ENCODE results near the gene CADM2. TPM values are rescaled to one million over a fixed set of nuclear protein-coding genes. Genes with fewer than 3 reads are reported as not detected.

The CADM2 gene
- total and polyA plus RNA-seq, 2 donors from 2014 or later, result 0.06 to 0.25 TPM

DNA sequence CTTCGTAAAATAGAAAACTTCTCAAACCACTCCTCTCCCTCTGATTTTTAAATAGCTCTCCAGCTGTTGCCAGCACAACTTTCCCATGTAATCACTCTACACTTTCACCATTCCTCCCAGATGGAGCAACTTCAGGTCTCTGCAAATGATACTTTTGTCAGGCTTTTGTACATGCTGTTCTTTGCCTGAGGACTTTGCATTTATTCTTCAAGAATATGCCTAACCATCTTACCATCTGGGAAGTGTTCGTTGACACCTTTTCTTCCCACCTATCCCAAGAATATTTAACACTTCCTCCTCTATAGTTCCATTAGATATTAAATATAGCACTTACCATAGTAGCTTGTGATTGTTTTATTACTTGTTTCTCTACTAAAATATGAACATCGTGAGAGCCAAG, 703.7 kb downstream of the CADM2 start:
- TF ChIP-seq CTCF (IDR thresholded peaks at IDR 0.05; ENCODE audit: borderline replicate concordance, extremely low read depth, insufficient read depth), result no peak
- FAIRE-seq, result no peak

DNA sequence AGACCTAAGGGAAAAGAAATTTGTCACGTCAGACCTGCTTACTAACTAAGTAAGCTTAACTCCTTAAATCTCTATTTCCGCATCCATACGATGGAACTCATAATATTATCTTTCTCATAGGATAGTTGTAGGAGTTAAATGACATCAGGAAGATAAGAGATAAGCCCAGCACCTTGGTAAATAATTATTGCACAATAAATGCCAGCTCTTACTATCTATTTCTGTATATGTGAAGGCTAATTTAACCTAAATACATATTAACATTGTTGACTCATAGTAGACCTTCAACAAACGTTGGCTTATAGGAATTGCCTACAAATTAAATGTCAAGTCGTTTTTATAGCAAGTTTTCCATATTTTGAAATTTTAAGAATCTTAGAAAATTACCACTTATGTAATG, 709.0 kb downstream of the CADM2 start:
- TF ChIP-seq CTCF (IDR thresholded peaks at IDR 0.05; ENCODE audit: borderline replicate concordance, extremely low read depth, insufficient read depth), result no peak
- Histone ChIP-seq H3K27ac (ENCODE audit: low read depth in 2 of 2, low read length in 2 of 2) (no peak overlapping the region), H3K9ac (ENCODE audit: low read length in 3 of 3) (no peak overlapping the region), H3K4me3 (ENCODE audit: low read length in 3 of 3) (no peak overlapping the region), H3K36me3 (ENCODE audit: control insufficient read depth in 2 of 3, insufficient read depth in 3 of 3, low read length in 3 of 3) (no peaks in the 10 kb centered on the region), H3K27me3 (ENCODE audit: control insufficient read depth, insufficient read depth, low read length) (no peaks in the 10 kb centered on the region), H3K4me1 (ENCODE audit: control insufficient read depth in 2 of 3, insufficient read depth in 2 of 3, low read depth in 1 of 3, low read length in 3 of 3) (no peaks in the 10 kb centered on the region), H3K9me3 (ENCODE audit: control insufficient read depth in 2 of 3, insufficient read depth in 1 of 3, low read length in 3 of 3) (no peaks in the 10 kb centered on the region)
- DNase-seq (no peak), FAIRE-seq (no peak)
- intact Hi-C loops (cut with DNase I), result no loop called here

More for the DNA sequence above, 703.7 kb downstream of the CADM2 start:
- Histone ChIP-seq H3K27ac (ENCODE audit: low read depth in 2 of 2, low read length in 2 of 2) (no peak overlapping the region), H3K9ac (ENCODE audit: low read length in 3 of 3) (no peak overlapping the region), H3K4me3 (ENCODE audit: low read length in 3 of 3) (no peak overlapping the region), H3K36me3 (ENCODE audit: control insufficient read depth in 2 of 3, insufficient read depth in 3 of 3, low read length in 3 of 3) (no peaks in the 10 kb centered on the region), H3K9me3 (ENCODE audit: control insufficient read depth in 2 of 3, insufficient read depth in 1 of 3, low read length in 3 of 3) (no peaks in the 10 kb centered on the region), H3K27me3 (ENCODE audit: control insufficient read depth, insufficient read depth, low read length) (no peaks in the 10 kb centered on the region), H3K4me1 (ENCODE audit: control insufficient read depth in 2 of 3, insufficient read depth in 2 of 3, low read depth in 1 of 3, low read length in 3 of 3) (no peaks in the 10 kb centered on the region)
- intact Hi-C loops (cut with DNase I), result no loop called here
- DNase-seq, result no peak

GRCh38 chr3:85670634-85671205, 711.9 kb downstream of the CADM2 start:
- H3K27ac ChIP-seq (ENCODE audit: low read depth in 2 of 2, low read length in 2 of 2), result no peak overlapping the region
- H3K27me3 ChIP-seq (ENCODE audit: control insufficient read depth, insufficient read depth, low read length), result no peaks in the 10 kb centered on the region
- intact Hi-C loops (cut with DNase I), result no loop called here
- no peak overlapping the region for H3K4me3 ChIP-seq (ENCODE audit: low read length in 3 of 3)
- H3K9me3 ChIP-seq (ENCODE audit: control insufficient read depth in 2 of 3, insufficient read depth in 1 of 3, low read length in 3 of 3), result no peaks in the 10 kb centered on the region
- no peak overlapping the region for H3K9ac ChIP-seq (ENCODE audit: low read length in 3 of 3)
- FAIRE-seq, result no peak
- DNase-seq, result no peak
- no peak for TF ChIP-seq CTCF (IDR thresholded peaks at IDR 0.05; ENCODE audit: borderline replicate concordance, extremely low read depth, insufficient read depth)
- no peaks in the 10 kb centered on the region for H3K4me1 ChIP-seq (ENCODE audit: control insufficient read depth in 2 of 3, insufficient read depth in 2 of 3, low read depth in 1 of 3, low read length in 3 of 3)
- H3K36me3 ChIP-seq (ENCODE audit: control insufficient read depth in 2 of 3, insufficient read depth in 3 of 3, low read length in 3 of 3), result no peaks in the 10 kb centered on the region

GRCh38 chr3:85672761-85673160, 714.0 kb downstream of the CADM2 start:
- FAIRE-seq, result no peak
- no peak overlapping the region for H3K9ac ChIP-seq (ENCODE audit: low read length in 3 of 3)

More at GRCh38 chr3:85672761-85673160, 714.0 kb downstream of the CADM2 start:
- no peak overlapping the region for H3K27ac ChIP-seq (ENCODE audit: low read depth in 2 of 2, low read length in 2 of 2)
- no peaks in the 10 kb centered on the region for H3K36me3 ChIP-seq (ENCODE audit: control insufficient read depth in 2 of 3, insufficient read depth in 3 of 3, low read length in 3 of 3)
- intact Hi-C loops (cut with DNase I), result no loop called here
- no peaks in the 10 kb centered on the region for H3K4me1 ChIP-seq (ENCODE audit: control insufficient read depth in 2 of 3, insufficient read depth in 2 of 3, low read depth in 1 of 3, low read length in 3 of 3)
- no peak for DNase-seq
- H3K27me3 ChIP-seq (ENCODE audit: control insufficient read depth, insufficient read depth, low read length), result no peaks in the 10 kb centered on the region
- H3K9me3 ChIP-seq (ENCODE audit: control insufficient read depth in 2 of 3, insufficient read depth in 1 of 3, low read length in 3 of 3), result no peaks in the 10 kb centered on the region
- no peak overlapping the region for H3K4me3 ChIP-seq (ENCODE audit: low read length in 3 of 3)
- TF ChIP-seq CTCF (IDR thresholded peaks at IDR 0.05; ENCODE audit: borderline replicate concordance, extremely low read depth, insufficient read depth), result no peak

Measured in kidney (tissue), 14 donors.